GM18511 (cell line): ENCODE results near the gene NKAIN2.
"Not testable (repeated sequence)": the region's sequence is repeated elsewhere in the genome, so short reads cannot be mapped to it uniquely, and the experiment has no call there.

Experiments
- ATAC-seq: cut with Tn5 transposase; IDR thresholded peaks from one replicate; pipeline ENCODE4 v1.9.1; 2021; ENCODE audit warnings: mild to moderate bottlenecking, moderate library complexity; ENCODE audit not compliant: unreplicated experiment

NKAIN2 gene

GRCh38 chr6:124661097-124661661 is 857.5 kb downstream of the NKAIN2 start:
- ATAC-seq = no peak

GRCh38 chr6:124668028-124668427 is 864.4 kb downstream of the NKAIN2 start:
- no peak for ATAC-seq

- ATAC-seq = no peak
Measured at GRCh38 chr6:124669713-124670480, 866.2 kb downstream of the NKAIN2 start.

- ATAC-seq = no peak
Measured at GRCh38 chr6:124670801-124671200, 867.1 kb downstream of the NKAIN2 start.

GRCh38 chr6:124671324-124671723 is 867.7 kb downstream of the NKAIN2 start:
- ATAC-seq = no peak

- ATAC-seq = no peak
Measured at GRCh38 chr6:124674042-124674441, 870.4 kb downstream of the NKAIN2 start.

- ATAC-seq = no peak
Measured at GRCh38 chr6:124676033-124676432, 872.4 kb downstream of the NKAIN2 start.

GRCh38 chr6:124677874-124678273 is 874.2 kb downstream of the NKAIN2 start:
- ATAC-seq = no peak

- no peak for ATAC-seq
Measured at GRCh38 chr6:124679387-124679786, 875.7 kb downstream of the NKAIN2 start.

GRCh38 chr6:124682751-124683150 is 879.1 kb downstream of the NKAIN2 start:
- no peak for ATAC-seq

GRCh38 chr6:124683507-124683906 is 879.8 kb downstream of the NKAIN2 start:
- no peak for ATAC-seq

- ATAC-seq = no peak
Measured at GRCh38 chr6:124684621-124685020, 881.0 kb downstream of the NKAIN2 start.

- ATAC-seq = no peak
Measured at GRCh38 chr6:124688369-124688768, 884.7 kb downstream of the NKAIN2 start.

GRCh38 chr6:124694139-124694705 is 890.6 kb downstream of the NKAIN2 start:
- no peak for ATAC-seq

GRCh38 chr6:124699038-124699437 is 895.4 kb downstream of the NKAIN2 start:
- no peak for ATAC-seq

- no peak for ATAC-seq
Measured at GRCh38 chr6:124703541-124703940, 899.9 kb downstream of the NKAIN2 start.

- not testable (repeated sequence) for ATAC-seq
Measured at GRCh38 chr6:124712532-124712931, 908.9 kb downstream of the NKAIN2 start.

- ATAC-seq = no peak
Measured at GRCh38 chr6:124714728-124715127, 911.1 kb downstream of the NKAIN2 start.

- no peak for ATAC-seq
Measured at GRCh38 chr6:124719913-124720312, 916.2 kb downstream of the NKAIN2 start.

GRCh38 chr6:124721331-124721730 is 917.7 kb downstream of the NKAIN2 start:
- ATAC-seq = no peak

GRCh38 chr6:124722141-124722878 is 918.6 kb downstream of the NKAIN2 start:
- no peak for ATAC-seq

GRCh38 chr6:124723671-124724070 is 920.0 kb downstream of the NKAIN2 start:
- ATAC-seq = no peak
